GM12878 (cell line): ENCODE data around the gene HOXD11. TPM values are rescaled to one million over a fixed set of nuclear protein-coding genes. Genes with fewer than 3 reads are reported as not detected.

Source experiments
- ATAC-seq: fragments of 200-7000 bp; cut with Tn5 transposase; 3 replicates; pipeline ENCODE4 v1.9.1; 2020; ENCODE audit warnings: mild to moderate bottlenecking, moderate library complexity
- BruUV-seq: library from RNA; stranded (reverse); fragments of 400-500 nt; replicated peaks from 2 replicates; lab custom pipeline; 2021; lab: Mats Ljungman, UMichigan
- CTCF ChIA-PET: fragments of 300-600 bp; sonication (Branson Sonifier 250); formaldehyde crosslinking; extraction: SDS; loops from one replicate; lab custom pipeline; 2021; ENCODE audit warnings: inconsistent platforms; lab: Yijun Ruan, JAX
- POLR2A ChIA-PET: fragments of 350-600 bp; formaldehyde crosslinking; extraction: SDS; loops from one replicate; lab custom pipeline; 2021; ENCODE audit warnings: inconsistent platforms; lab: Charles Lee
- RAD21 ChIA-PET: fragments of 300-600 bp; sonication (Branson Sonifier 250); formaldehyde crosslinking; loops from one replicate; lab custom pipeline; 2023; ENCODE audit warnings: antibody characterized with exemption; ENCODE audit not compliant: unreplicated experiment; lab: Charles Lee
- SMC1A ChIA-PET: fragments of 300-600 bp; sonication (Branson Sonifier 250); formaldehyde crosslinking; loops from one replicate; lab custom pipeline; 2023; ENCODE audit not compliant: unreplicated experiment, uncharacterized antibody; lab: Charles Lee
- DNase-seq: peaks from one replicate; pipeline ENCODE4 v3.0.0-alpha.2; 2011; ENCODE audit warnings: low read depth, low spot score
- FAIRE-seq: peaks from 3 replicates; lab custom pipeline; 2011; peaks lifted over from hg19 to GRCh38; lab: Jason Lieb, UNC
- H2AFZ ChIP-seq: 2 replicates; pipeline ENCODE4 v1.6.0; 2011; ENCODE audit warnings: low read depth, low read length, control low read depth; ENCODE audit not compliant: control insufficient read depth
- H3K27ac ChIP-seq: 2 replicates; pipeline ENCODE4 v1.5.1; 2011; ENCODE audit warnings: control low read depth; ENCODE audit not compliant: control insufficient read depth, insufficient read depth
- H3K27me3 ChIP-seq, 2 experiments: replicated peaks in 1 of 2; 2 replicates each; pipeline versions ENCODE4 v1.6.0 to v1.6.1; 2011; ENCODE audit warnings: low read length in 1 of 2; ENCODE audit not compliant: control insufficient read depth in 2 of 2, insufficient read depth in 2 of 2
- H3K36me3 ChIP-seq, 2 experiments: 2 replicates each; pipeline ENCODE4 v1.5.1; 2011; ENCODE audit warnings: low read length in 1 of 2; ENCODE audit not compliant: control insufficient read depth in 2 of 2, insufficient read depth in 2 of 2
- H3K4me1 ChIP-seq: 2 replicates; pipeline ENCODE4 v1.6.1; 2011; ENCODE audit warnings: mild to moderate bottlenecking, low read length, moderate library complexity, mixed read lengths; ENCODE audit not compliant: control insufficient read depth, insufficient read depth
- H3K4me2 ChIP-seq: 2 replicates; pipeline ENCODE4 v1.6.0; 2011; ENCODE audit warnings: control low read depth; ENCODE audit not compliant: control insufficient read depth, insufficient read depth
- H3K4me3 ChIP-seq: fragments of 200-600 bp; sonication (generic); 2 replicates; pipeline ENCODE4 v1.5.1; 2016
- H3K79me2 ChIP-seq: 2 replicates; pipeline ENCODE4 v1.6.0; 2011; ENCODE audit warnings: low read length; ENCODE audit not compliant: control insufficient read depth, insufficient read depth
- H3K9ac ChIP-seq: 2 replicates; pipeline ENCODE4 v1.8.0; 2011; ENCODE audit warnings: low read length, control low read depth, mixed read lengths; ENCODE audit not compliant: control insufficient read depth, insufficient read depth
- H3K9me3 ChIP-seq: replicated peaks from 3 replicates; pipeline ENCODE4 v1.5.1; 2011; ENCODE audit warnings: mild to moderate bottlenecking, low read length; ENCODE audit not compliant: control insufficient read depth, insufficient read depth
- H4K20me1 ChIP-seq: 2 replicates; pipeline ENCODE4 v1.6.0; 2011; ENCODE audit not compliant: control insufficient read depth, insufficient read depth
- FOXK2 ChIP-seq: fragments of 450-650 bp; IDR thresholded peaks from 2 replicates; pipeline ENCODE4 v1.6.1; 2017; ENCODE audit warnings: mild to moderate bottlenecking, moderate library complexity
- HDAC2 ChIP-seq: fragments of 200-600 bp; sonication (generic); IDR thresholded peaks from 2 replicates; pipeline ENCODE4 v1.6.1; 2017
- HDGF ChIP-seq: fragments of 450-650 bp; IDR thresholded peaks from 2 replicates; pipeline ENCODE4 v1.6.1; 2016; ENCODE audit warnings: antibody characterized with exemption
- IRF4 ChIP-seq: IDR thresholded peaks from 2 replicates; pipeline ENCODE4 v1.6.1; 2011; ENCODE audit warnings: low read depth, low read length
- MYB ChIP-seq: fragments of 150-350 bp; IDR thresholded peaks from 2 replicates; pipeline ENCODE4 v1.6.1; 2014; ENCODE audit warnings: mild to moderate bottlenecking, low read depth, low read length, borderline replicate concordance
- NFIC ChIP-seq: IDR thresholded peaks from 2 replicates; pipeline ENCODE4 v1.6.1; 2012; ENCODE audit warnings: low read depth, mild to moderate bottlenecking, inconsistent platforms, low read length, moderate library complexity
- POLR2A ChIP-seq: IDR thresholded peaks from 2 replicates; pipeline ENCODE4 v1.6.1; 2011; ENCODE audit warnings: low read depth, mild to moderate bottlenecking, low read length
- ZBTB11 ChIP-seq: fragments of 450-650 bp; formaldehyde crosslinking; IDR thresholded peaks from 2 replicates; pipeline ENCODE4 v1.5.0; 2022; ENCODE audit warnings: mild to moderate bottlenecking, missing genetic modification characterization
- ZNF217 ChIP-seq: fragments of 450-650 bp; IDR thresholded peaks from 2 replicates; pipeline ENCODE4 v1.6.1; 2017; ENCODE audit warnings: antibody characterized with exemption, mild to moderate bottlenecking
- WGBS: methylation state at CpG from one replicate; pipeline ENCODE4 v1.1.6; 2016; ENCODE audit warnings: low lambda C conversion rate; ENCODE audit not compliant: insufficient replicate concordance, insufficient coverage; ENCODE audit errors: missing lambda C conversion rate; 5-methylcytosine and 5-hydroxymethylcytosine counted together
- in situ Hi-C: fragments of 300-500 bp; cut with MboI; formaldehyde crosslinking; loops from 9 replicates; pipeline ENCODE4 v1.14.3; 2018; ENCODE audit warnings: mixed read lengths
- intact Hi-C: fragments of 100-400 bp; cut with micrococcal nuclease; formaldehyde crosslinking; loops from one replicate; pipeline ENCODE4 v1.14.2; 2022; ENCODE audit not compliant: unreplicated experiment
- polyA plus RNA-seq, 11 experiments: library from polyadenylated mRNA; depleted of rRNA in 4 of 11; unstranded in 6 of 11; stranded (reverse) in 5 of 11; fragments of >200 nt; fragmentation: Nextera tagmentation in 4 of 11; fragmentation: Illumina TruSeq in 1 of 11; extraction: Ambion mirVana in 4 of 11; extraction: Trizol in 1 of 11; gene quantifications; 1 replicate in 1 of 11; 2 replicates in 10 of 11; pipeline versions ENCODE4 v1.2.1 to v1.2.3, GENCODE V29; 2011 to 2016; ENCODE audit warnings: inconsistent platforms in 2 of 11, missing spikeins in 2 of 11, low read depth in 1 of 11
- total RNA-seq, 4 experiments: library from RNA; depleted of rRNA in 3 of 4; stranded (reverse); fragments of >200 nt in 3 of 4; fragmentation: Illumina TruSeq in 1 of 4; extraction: Trizol in 1 of 4; gene quantifications; 2 replicates each; pipeline versions ENCODE4 v1.2.1 to v1.2.3, GENCODE V29; 2013 to 2021
- TF ChIP-seq, protein P1 (sequence below): IDR thresholded peaks from 2 replicates; pipeline ENCODE4 v1.6.1; 2012; ENCODE audit warnings: low read length, inconsistent platforms
- TF ChIP-seq, protein P2 (sequence below): fragments of 150-350 bp; IDR thresholded peaks from 2 replicates; pipeline ENCODE4 v1.6.1; 2014; ENCODE audit warnings: mild to moderate bottlenecking, low read depth, low read length
- TF ChIP-seq, protein P3 (sequence below): fragments of 450-650 bp; IDR thresholded peaks from 2 replicates; pipeline ENCODE4 v1.6.1; 2017; ENCODE audit warnings: antibody characterized with exemption, mild to moderate bottlenecking, moderate library complexity

Gene HOXD11
- total and polyA plus RNA-seq, 10 of the 15 experiments (the other 5 are each of a cell fraction or from before 2014, with no cell fraction given) = not detected

- no peak for TF ChIP-seq ZBTB11 (CRISPR knock-in tag)
Observed at GRCh38 chr2:176140513-176141317, 33.6 kb downstream of the HOXD11 start (continued).

DNA sequence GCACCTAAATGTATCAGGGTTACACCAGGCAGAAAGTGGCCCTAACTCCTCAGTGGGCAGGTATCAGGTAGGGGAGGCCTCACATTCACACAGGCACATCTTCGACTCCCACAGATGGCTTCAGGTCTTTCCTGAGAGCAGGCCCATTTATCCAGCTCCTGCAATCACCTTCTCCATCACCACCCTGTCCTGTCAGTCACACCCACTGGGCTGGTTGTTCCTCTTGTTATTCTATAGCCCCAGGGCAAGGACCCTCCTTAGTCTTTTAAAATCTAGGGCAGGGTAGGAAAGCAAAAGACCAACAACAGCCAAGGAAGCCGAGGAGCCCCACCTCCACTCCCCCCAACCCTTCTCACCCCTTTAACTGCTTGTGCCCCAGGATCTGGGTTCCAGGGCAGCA lies 35.2 kb downstream of the HOXD11 start:
- no peak for FAIRE-seq
- Histone ChIP-seq H3K27me3 (peaks cover 4 to 17% of the 10 kb centered on the region in 2 experiments), H3K9ac (no peak overlapping the region), H4K20me1 (no peaks in the 10 kb centered on the region), H3K79me2 (no peaks in the 10 kb centered on the region), H3K27ac (no peak overlapping the region), H3K4me1 (no peaks in the 10 kb centered on the region), H2AFZ (no peak overlapping the region), H3K36me3 (no peaks in the 10 kb centered on the region), H3K4me2 (no peak overlapping the region), H3K9me3 (no peaks in the 10 kb centered on the region; the same call in 2 of the 3 replicates), H3K4me3 (no peak overlapping the region)
- intact Hi-C loops (loop anchor here (5.0 kb wide), 2 partner anchors 240 to 1005 kb away; no protein-coding TSS in a partner anchor), in situ Hi-C loops (loop anchor here (5.0 to 25.0 kb wide), 3 partner anchors 315 to 1195 kb away; no protein-coding TSS in a partner anchor)
- no peak for DNase-seq
- 23% methylated on average over 2 of the region's 2 CpGs for WGBS
- ChIA-PET SMC1A (interaction anchor here (1.4 to 4.6 kb wide), 3 partner anchors 10 to 412 kb away, joined by 4 to 34 read pairs (median 25); no protein-coding TSS in a partner anchor), POLR2A (no interaction called here), CTCF (interaction anchor here (0.5 to 8.6 kb wide), 7 partner anchors 312 to 1007 kb away, joined by 3 to 157 read pairs (median 12); no protein-coding TSS in a partner anchor), RAD21 (interaction anchor here (1.3 to 5.9 kb wide), 3 partner anchors 313 to 510 kb away, joined by 3 to 103 read pairs (median 16); no protein-coding TSS in a partner anchor)
- BruUV-seq = no TSS peak
- ATAC-seq = no peak
- TF ChIP-seq HDGF (no peak), NFIC (no peak), HDAC2 (no peak), ZNF217 (no peak), MYB (no peak), IRF4 (no peak), FOXK2 (no peak), POLR2A (no peak)
- TF ChIP-seq, protein P1, sequence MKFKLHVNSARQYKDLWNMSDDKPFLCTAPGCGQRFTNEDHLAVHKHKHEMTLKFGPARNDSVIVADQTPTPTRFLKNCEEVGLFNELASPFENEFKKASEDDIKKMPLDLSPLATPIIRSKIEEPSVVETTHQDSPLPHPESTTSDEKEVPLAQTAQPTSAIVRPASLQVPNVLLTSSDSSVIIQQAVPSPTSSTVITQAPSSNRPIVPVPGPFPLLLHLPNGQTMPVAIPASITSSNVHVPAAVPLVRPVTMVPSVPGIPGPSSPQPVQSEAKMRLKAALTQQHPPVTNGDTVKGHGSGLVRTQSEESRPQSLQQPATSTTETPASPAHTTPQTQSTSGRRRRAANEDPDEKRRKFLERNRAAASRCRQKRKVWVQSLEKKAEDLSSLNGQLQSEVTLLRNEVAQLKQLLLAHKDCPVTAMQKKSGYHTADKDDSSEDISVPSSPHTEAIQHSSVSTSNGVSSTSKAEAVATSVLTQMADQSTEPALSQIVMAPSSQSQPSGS = no peak
- TF ChIP-seq, protein P2, sequence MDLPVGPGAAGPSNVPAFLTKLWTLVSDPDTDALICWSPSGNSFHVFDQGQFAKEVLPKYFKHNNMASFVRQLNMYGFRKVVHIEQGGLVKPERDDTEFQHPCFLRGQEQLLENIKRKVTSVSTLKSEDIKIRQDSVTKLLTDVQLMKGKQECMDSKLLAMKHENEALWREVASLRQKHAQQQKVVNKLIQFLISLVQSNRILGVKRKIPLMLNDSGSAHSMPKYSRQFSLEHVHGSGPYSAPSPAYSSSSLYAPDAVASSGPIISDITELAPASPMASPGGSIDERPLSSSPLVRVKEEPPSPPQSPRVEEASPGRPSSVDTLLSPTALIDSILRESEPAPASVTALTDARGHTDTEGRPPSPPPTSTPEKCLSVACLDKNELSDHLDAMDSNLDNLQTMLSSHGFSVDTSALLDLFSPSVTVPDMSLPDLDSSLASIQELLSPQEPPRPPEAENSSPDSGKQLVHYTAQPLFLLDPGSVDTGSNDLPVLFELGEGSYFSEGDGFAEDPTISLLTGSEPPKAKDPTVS = no peak
- TF ChIP-seq, protein P3, sequence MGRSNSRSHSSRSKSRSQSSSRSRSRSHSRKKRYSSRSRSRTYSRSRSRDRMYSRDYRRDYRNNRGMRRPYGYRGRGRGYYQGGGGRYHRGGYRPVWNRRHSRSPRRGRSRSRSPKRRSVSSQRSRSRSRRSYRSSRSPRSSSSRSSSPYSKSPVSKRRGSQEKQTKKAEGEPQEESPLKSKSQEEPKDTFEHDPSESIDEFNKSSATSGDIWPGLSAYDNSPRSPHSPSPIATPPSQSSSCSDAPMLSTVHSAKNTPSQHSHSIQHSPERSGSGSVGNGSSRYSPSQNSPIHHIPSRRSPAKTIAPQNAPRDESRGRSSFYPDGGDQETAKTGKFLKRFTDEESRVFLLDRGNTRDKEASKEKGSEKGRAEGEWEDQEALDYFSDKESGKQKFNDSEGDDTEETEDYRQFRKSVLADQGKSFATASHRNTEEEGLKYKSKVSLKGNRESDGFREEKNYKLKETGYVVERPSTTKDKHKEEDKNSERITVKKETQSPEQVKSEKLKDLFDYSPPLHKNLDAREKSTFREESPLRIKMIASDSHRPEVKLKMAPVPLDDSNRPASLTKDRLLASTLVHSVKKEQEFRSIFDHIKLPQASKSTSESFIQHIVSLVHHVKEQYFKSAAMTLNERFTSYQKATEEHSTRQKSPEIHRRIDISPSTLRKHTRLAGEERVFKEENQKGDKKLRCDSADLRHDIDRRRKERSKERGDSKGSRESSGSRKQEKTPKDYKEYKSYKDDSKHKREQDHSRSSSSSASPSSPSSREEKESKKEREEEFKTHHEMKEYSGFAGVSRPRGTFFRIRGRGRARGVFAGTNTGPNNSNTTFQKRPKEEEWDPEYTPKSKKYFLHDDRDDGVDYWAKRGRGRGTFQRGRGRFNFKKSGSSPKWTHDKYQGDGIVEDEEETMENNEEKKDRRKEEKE = no peak
